Activated CD8-positive, alpha-beta T cell treated with anti-CD3 and anti-CD28 coated beads, Interleukin-2, amount 10 ng/mL, durations not matched to agents 7 days and 5 days (primary cell): ENCODE measurements around the gene RBBP9. TPM values are rescaled to one million over a fixed set of nuclear protein-coding genes. Genes with fewer than 3 reads are reported as not detected.

Experiments used
- ATAC-seq: fragments of 150-1000 bp; cut with Tn5 transposase; one replicate; pipeline ENCODE4 v1.10.0; 2021; ENCODE audit warnings: moderate library complexity
- CTCF ChIA-PET: fragments of 350-600 bp; sonication (Branson Sonifier 250); formaldehyde crosslinking; loops from one replicate; lab custom pipeline; 2021; ENCODE audit warnings: antibody characterized with exemption; lab: Charles Lee
- POLR2A ChIA-PET: fragments of 350-600 bp; sonication (Branson Sonifier 250); formaldehyde crosslinking; loops from one replicate; lab custom pipeline; 2021; ENCODE audit warnings: antibody characterized with exemption; lab: Charles Lee
- DNase-seq: peaks from one replicate; pipeline ENCODE4 v3.0.0-alpha.2; 2020
- H3K27ac Mint-ChIP-seq: one replicate; pipeline ENCODE4 v1.8.0; 2021; ENCODE audit warnings: mild to moderate bottlenecking, mixed read lengths
- H3K27me3 Mint-ChIP-seq: one replicate; pipeline ENCODE4 v1.8.0; 2021; ENCODE audit warnings: low read depth, mixed read lengths
- H3K36me3 Mint-ChIP-seq: one replicate; pipeline ENCODE4 v1.8.0; 2021; ENCODE audit warnings: low read depth, mixed read lengths
- H3K4me1 Mint-ChIP-seq: one replicate; pipeline ENCODE4 v1.8.0; 2021; ENCODE audit warnings: low read depth, mixed read lengths
- H3K4me3 Mint-ChIP-seq: one replicate; pipeline ENCODE4 v1.8.0; 2021; ENCODE audit warnings: mild to moderate bottlenecking, mixed read lengths
- H3K9me3 Mint-ChIP-seq: one replicate; pipeline ENCODE4 v1.8.0; 2022; ENCODE audit warnings: mixed read lengths; ENCODE audit not compliant: insufficient read depth
- microRNA-seq: library from miRNA; unstranded; fragments of <30 nt; microRNA quantifications from one replicate; pipeline ENCODE4 v1.2.0, GENCODE V29; 2022
- total RNA-seq, 2 experiments: library from RNA; stranded (reverse); gene quantifications; one replicate each; pipeline ENCODE4 v1.2.3, GENCODE V29; 2021

RBBP9 gene
- total RNA-seq, 2 experiments from 2014 or later: 10.6 to 10.8 TPM

GRCh38 chr20:18443886-18444285 is 53.1 kb downstream of the RBBP9 start:
- DNase-seq (no peak), ATAC-seq (no peak)
- Mint-ChIP-seq H3K4me3 (no peak overlapping the region), H3K9me3 (no peaks in the 10 kb centered on the region), H3K27me3 (no peaks in the 10 kb centered on the region), H3K36me3 (no peaks in the 10 kb centered on the region), H3K4me1 (no peaks in the 10 kb centered on the region), H3K27ac (no peak overlapping the region)
- ChIA-PET POLR2A (no interaction called here), CTCF (no interaction called here)

GRCh38 chr20:18440403-18440802 is 56.6 kb downstream of the RBBP9 start:
- ChIA-PET CTCF (no interaction called here), POLR2A (no interaction called here)
- Mint-ChIP-seq H3K4me1 (peaks cover 7% of the 10 kb centered on the region), H3K27me3 (no peaks in the 10 kb centered on the region), H3K9me3 (no peaks in the 10 kb centered on the region), H3K4me3 (no peak overlapping the region), H3K27ac (no peak overlapping the region), H3K36me3 (no peaks in the 10 kb centered on the region)
- ATAC-seq (no peak), DNase-seq (no peak)

- Mint-ChIP-seq H3K4me1 (peaks cover 7% of the 10 kb centered on the region), H3K27ac (no peak overlapping the region), H3K4me3 (no peak overlapping the region), H3K9me3 (no peaks in the 10 kb centered on the region), H3K36me3 (no peaks in the 10 kb centered on the region), H3K27me3 (no peaks in the 10 kb centered on the region)
- ATAC-seq: no peak
- POLR2A ChIA-PET: no interaction called here
- CTCF ChIA-PET: interaction anchor here (0.7 to 1.3 kb wide), 2 partner anchors 30 to 147 kb away, joined by 3 to 5 read pairs; partner anchors contain the start of genes DZANK1 and POLR3F
- no peak for DNase-seq
Observed at GRCh38 chr20:18436847-18437246, 60.2 kb downstream of the RBBP9 start.

Small RNA genes within 50 kb of the gene (microRNA-seq; reads per million reads assigned to microRNA genes)
- gene MIR3192: 1.7 reads per million

Other genes starting within 250 kb of the RBBP9 start
- 1 to 10 TPM; 6.0 to 7.2 TPM for gene ZNF133, start 208.7 kb downstream of the RBBP9 start, total RNA-seq
- gene DZANK1, start 30.2 kb downstream of the RBBP9 start, total RNA-seq: 1 to 10 TPM; 1.4 to 1.6 TPM
- gene POLR3F, start 29.8 kb downstream of the RBBP9 start, total RNA-seq: 1 to 10 TPM; 8.3 to 8.4 TPM
- gene SEC23B, start 10.7 kb upstream of the RBBP9 start, total RNA-seq: 10 to 100 TPM; 59.6 to 63.9 TPM
- 10 to 100 TPM; 41.9 to 51.0 TPM for gene SMIM26, start 70.2 kb upstream of the RBBP9 start, total RNA-seq
- 10 to 100 TPM; 25.9 to 28.5 TPM for gene DTD1, start 90.8 kb upstream of the RBBP9 start, total RNA-seq